ENCODE measurements around the gene TRIL. TPM values are rescaled to one million over a fixed set of nuclear protein-coding genes. Genes with fewer than 3 reads are reported as not detected.

The TRIL gene
- total and polyA plus RNA-seq, 9 of the 15 experiments (the other 6 are each of a cell fraction or from before 2014, with no cell fraction given) = not detected

- TF ChIP-seq MITF (IDR thresholded peaks at IDR 0.05) (no peak), CEBPB (tag; IDR thresholded peaks at IDR 0.05) (peak; percentile 68; the same call in 1 of the 2 replicates), PURB (CRISPR knock-in tag; IDR thresholded peaks at IDR 0.05; ENCODE audit: low read depth) (no peak), SIX5 (IDR thresholded peaks at IDR 0.05; ENCODE audit: borderline replicate concordance in 1 of 2, insufficient read depth in 1 of 2, low read depth in 1 of 2, low read length in 2 of 2) (no peak), ZNF121 (CRISPR knock-in tag; conservative IDR thresholded peaks at IDR 0.05) (no peak)
These were observed 28.6 kb upstream of the TRIL start (continued) for GRCh38 chr7:28986765-28987110.

GRCh38 chr7:28986028-28986764 lies 28.1 kb upstream of the TRIL start:
- BruUV-seq (replicated peaks) = no TSS peak
- Histone ChIP-seq H3K9me3 (replicated peaks; ENCODE audit: control insufficient read depth, insufficient read depth, low read depth, low read length) (no peaks in the 10 kb centered on the region), H4K20me1 (replicated peaks; ENCODE audit: control insufficient read depth, insufficient read depth, low read length) (no peaks in the 10 kb centered on the region), H3K79me2 (ENCODE audit: control insufficient read depth, insufficient read depth, low read length) (no peaks in the 10 kb centered on the region), H3K4me2 (ENCODE audit: insufficient read depth, low read length) (no peak overlapping the region), H3K9ac (ENCODE audit: insufficient read depth in 1 of 2, low read depth in 2 of 2, low read length in 2 of 2) (no peak overlapping the region), H3K4me3 (no peak overlapping the region), H2AFZ (ENCODE audit: low read depth, low read length) (no peak overlapping the region), H3K27ac (ENCODE audit: extremely low read depth, low read depth, low read length) (no peak overlapping the region), H3K36me3 (ENCODE audit: control insufficient read depth, insufficient read depth, low read length) (no peaks in the 10 kb centered on the region), H3K9me1 (ENCODE audit: control insufficient read depth, insufficient read depth, low read length) (no peaks in the 10 kb centered on the region), H3K4me1 (replicated peaks in 1 of 2; ENCODE audit: control insufficient read depth in 2 of 2, insufficient read depth in 2 of 2, low read length in 2 of 2) (no peaks in the 10 kb centered on the region; a peak in 1 of 5 replicates), H3K27me3 (ENCODE audit: control insufficient read depth in 2 of 2, insufficient read depth in 2 of 2, low read length in 2 of 2) (no peaks in the 10 kb centered on the region)
- ChIA-PET CTCF (ENCODE audit: low intra/inter-chr PET ratio) (no interaction called here), POLR2A (no interaction called here)
- FAIRE-seq (no peak), DNase-seq (ENCODE audit: extremely low read depth in 1 of 4, low spot score in 3 of 4) (no peak), ATAC-seq (no peak)
- in situ Hi-C loops (cut with MboI) (no loop called here), intact Hi-C loops (cut with micrococcal nuclease) (no loop called here)
- WGBS (ENCODE audit: insufficient coverage, low coverage, missing lambda C conversion rate) = 8% methylated on average over 9 of the region's 11 CpGs
- TF ChIP-seq E2F8 (IDR thresholded peaks at IDR 0.05; ENCODE audit: low read depth, partially characterized antibody) (no peak), HOMEZ (CRISPR knock-in tag; IDR thresholded peaks at IDR 0.05) (no peak), ARID3B (CRISPR knock-in tag; IDR thresholded peaks at IDR 0.05; ENCODE audit: borderline replicate concordance) (no peak), ZNF41 (CRISPR knock-in tag; conservative IDR thresholded peaks at IDR 0.05) (no peak)

Measured in K562 (cell line).